Putamen (tissue), 1 donor: ENCODE results near the gene PINLYP.
"Not testable (repeated sequence)": the region's sequence is repeated elsewhere in the genome, so short reads cannot be mapped to it uniquely, and the experiment has no call there.

Experiments
- DNase-seq: peaks from one replicate; pipeline ENCODE4 v3.0.0-alpha.2; 2016; ENCODE audit warnings: low spot score

The PINLYP gene

GRCh38 chr19:43575156-43575950, at the start of gene PINLYP, which contains the start of gene XRCC1:
PINLYP (plus strand) TSS chr19:43575801; CDS start chr19:43577192, 1,391 bp downstream.
XRCC1 (minus strand) TSS chr19:43575527; CDS start chr19:43575458, 69 bp downstream.
- DNase-seq: peak; percentile 99

GRCh38 chr19:43525836-43526771, 49.5 kb upstream of the PINLYP start:
- DNase-seq: no peak

DNA sequence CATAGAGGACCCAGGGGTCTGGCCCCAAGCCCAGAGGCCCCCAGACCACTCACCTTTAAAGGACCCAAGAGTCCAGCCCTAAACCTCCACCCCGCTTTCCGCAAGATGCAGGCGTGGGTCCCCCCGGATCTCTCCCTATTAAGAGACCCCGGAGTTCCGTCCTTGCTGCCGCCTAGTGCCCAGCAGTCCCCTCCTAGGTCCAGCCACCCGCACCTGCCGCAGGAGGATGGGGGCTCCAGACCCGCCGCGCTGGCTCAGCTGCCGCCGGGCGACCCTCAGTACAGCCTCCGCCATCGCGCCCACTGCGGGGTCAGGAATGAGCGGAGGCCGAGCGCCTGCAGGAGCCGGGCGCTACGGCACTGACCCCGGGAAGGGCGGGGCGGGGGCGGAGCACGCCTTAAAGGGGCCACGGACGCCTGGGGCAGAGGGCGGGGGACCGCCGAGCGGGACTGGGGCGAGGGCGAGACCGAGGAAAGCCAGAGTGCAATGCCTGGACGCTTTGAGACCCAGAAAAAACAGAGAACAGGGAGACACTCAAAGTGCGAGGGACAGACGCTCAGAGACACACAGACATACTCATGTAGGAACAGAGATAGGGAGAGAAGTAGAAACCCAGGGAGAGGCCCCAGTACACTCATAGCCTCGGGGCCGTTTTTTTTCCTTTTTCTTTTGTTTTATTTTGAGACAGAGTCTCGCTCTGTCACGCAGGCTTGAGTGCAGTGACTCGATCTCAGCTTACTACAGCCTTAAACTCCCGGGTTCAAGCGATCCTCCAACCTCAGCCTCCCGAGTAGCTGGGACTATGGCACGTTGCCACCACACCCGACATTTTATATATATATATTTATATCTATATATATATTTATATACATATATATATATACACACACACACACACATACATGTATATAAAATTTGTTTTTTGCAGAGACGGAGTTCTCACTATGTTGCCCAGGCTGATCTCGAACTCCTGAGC, 48.4 kb upstream of the PINLYP start, which contains the start of gene ETHE1:
Gene ETHE1, minus strand, starts transcription at position 318 of the 976 bp plus-strand sequence. Its CDS starts 24 bp downstream, at position 294.
- DNase-seq: peak; percentile 70

DNA sequence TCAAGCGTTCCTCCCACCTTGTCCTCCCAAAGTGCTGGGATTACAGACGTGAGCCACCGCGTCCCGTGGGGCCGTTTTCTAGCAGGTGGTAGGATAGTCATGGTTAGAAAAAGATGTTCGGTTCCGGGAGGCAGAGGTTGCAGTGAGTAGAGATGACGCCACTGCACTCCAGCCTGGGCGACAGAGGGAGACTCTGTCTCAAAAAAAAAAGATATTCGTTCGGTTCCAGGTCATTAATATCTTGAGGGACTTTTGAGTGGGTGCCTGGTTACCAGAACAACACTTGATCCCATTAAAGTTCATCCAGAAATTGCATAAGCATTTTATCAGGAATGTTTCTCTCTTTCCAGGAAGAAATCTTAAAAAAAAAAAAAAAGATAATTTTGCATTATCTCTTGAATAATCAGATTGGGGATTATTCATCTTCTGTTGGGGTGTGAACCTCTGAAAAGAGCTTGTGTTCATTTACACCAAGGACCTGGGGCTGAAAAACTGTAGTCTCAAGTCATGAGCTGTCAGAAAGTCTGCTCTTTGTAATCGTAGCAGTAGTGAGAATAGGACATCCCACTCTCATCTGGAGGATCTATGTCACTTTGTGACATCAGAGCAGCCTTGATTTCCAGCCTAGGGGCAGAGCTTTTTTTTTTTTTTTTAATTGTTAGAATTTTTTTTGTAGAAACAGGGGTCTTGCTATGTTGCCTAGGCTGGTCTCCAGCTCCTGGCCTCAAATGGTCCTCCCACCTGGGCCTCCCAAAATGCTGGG, 47.6 kb upstream of the PINLYP start:
- DNase-seq: no peak

GRCh38 chr19:43532571-43532961, 43.0 kb upstream of the PINLYP start:
- no peak for DNase-seq

GRCh38 chr19:43532962-43533545, 42.5 kb upstream of the PINLYP start, which contains the start of gene ZNF575:
ZNF575 (plus strand) TSS chr19:43533188; CDS start chr19:43534423, 1,235 bp downstream.
- peak; percentile 96 for DNase-seq

GRCh38 chr19:43533546-43534304, 41.9 kb upstream of the PINLYP start:
- DNase-seq: peak; percentile 93

DNA sequence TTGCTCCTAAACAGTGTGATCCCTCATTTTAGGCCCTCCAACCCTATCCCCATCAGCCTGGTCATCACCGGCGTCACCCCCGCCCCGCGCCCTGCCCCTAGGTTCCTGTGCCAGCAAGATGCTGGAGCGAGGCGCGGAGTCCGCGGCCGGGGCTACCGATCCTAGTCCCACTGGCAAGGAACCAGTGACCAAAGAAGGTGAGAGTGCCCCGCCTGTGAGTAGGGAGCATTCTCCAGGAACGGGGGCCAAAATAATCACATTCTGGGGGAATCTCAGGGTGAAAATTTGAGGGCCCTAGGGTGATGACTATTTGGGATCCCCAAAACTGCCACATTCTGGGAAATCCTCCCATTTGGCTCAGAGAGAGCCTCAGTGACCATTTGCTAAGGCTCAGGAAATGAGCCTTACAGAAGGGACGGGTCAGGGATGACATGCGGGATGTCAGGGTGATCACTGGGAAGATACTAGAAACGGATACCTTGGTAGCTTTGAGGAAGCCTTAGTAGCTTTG, 41.2 kb upstream of the PINLYP start:
- no peak for DNase-seq

- peak; percentile 44 for DNase-seq
These were observed 40.5 kb upstream of the PINLYP start for GRCh38 chr19:43534816-43535761.

DNA sequence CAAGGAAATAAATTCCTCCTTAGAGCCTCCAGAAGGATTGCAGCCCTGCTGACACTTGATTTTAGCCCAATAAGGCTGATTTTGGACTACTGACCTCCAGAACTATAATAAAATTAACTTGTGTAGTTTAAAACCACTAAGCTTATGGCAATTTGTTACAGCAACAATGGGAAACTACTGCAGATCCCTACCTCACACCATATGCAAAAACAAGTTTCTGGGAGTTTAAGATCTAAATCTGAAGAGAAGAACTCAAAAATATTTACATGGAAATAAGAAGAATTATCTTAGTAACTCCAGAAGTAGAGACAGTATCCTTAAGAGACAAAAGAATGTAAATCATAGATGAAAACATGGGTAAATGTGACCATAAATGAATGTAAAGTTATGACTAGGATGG, 36.7 kb upstream of the PINLYP start:
- DNase-seq: no peak

- no peak for DNase-seq
These were observed 35.2 kb upstream of the PINLYP start for GRCh38 chr19:43540381-43540780.

- DNase-seq: no peak
These were observed 33.5 kb upstream of the PINLYP start for GRCh38 chr19:43541920-43542650.

DNA sequence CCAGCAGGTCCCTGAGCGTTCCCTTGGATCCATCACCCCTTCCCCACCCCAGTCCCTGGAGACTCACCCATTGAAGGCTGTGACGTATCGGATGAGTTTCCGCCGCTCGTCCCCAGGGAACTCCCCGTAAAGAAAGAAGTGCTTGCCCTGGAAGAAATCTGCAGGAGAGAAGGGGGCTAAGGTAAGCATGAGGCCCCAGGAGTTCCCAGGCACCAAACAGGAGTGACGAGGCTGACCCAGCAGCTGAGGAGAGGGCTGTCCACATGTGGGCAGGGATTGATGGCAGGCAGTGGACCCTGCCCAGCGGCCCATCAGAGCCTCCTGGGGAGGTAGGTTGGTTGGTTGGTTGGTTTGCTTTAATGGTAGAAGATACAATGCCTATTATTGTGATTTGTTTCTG, 31.5 kb upstream of the PINLYP start:
- DNase-seq: no peak

GRCh38 chr19:43545276-43545675, 30.3 kb upstream of the PINLYP start:
- no peak for DNase-seq

- DNase-seq: no peak
These were observed 29.6 kb upstream of the PINLYP start for GRCh38 chr19:43545981-43546380.

- DNase-seq: no peak
These were observed 29.0 kb upstream of the PINLYP start for GRCh38 chr19:43546581-43546980.

- not testable (repeated sequence) for DNase-seq
These were observed 27.7 kb upstream of the PINLYP start for GRCh38 chr19:43547926-43548325.
